K562 (cell line): ENCODE results near the gene SLC39A12. TPM values are rescaled to one million over a fixed set of nuclear protein-coding genes. Genes with fewer than 3 reads are reported as not detected.

Source experiments
- ATAC-seq: fragments of 200-7000 bp; cut with Tn5 transposase; 3 replicates; pipeline ENCODE4 v1.9.1; 2020; ENCODE audit warnings: moderate library complexity
- BruUV-seq: library from RNA; stranded (reverse); fragments of 400-500 nt; replicated peaks from 2 replicates; lab custom pipeline; 2021; lab: Mats Ljungman, UMichigan
- CTCF ChIA-PET: fragments of 300-600 bp; formaldehyde crosslinking; extraction: SDS; loops from one replicate; lab custom pipeline; 2021; ENCODE audit warnings: low intra/inter-chr PET ratio; lab: Yijun Ruan, JAX
- POLR2A ChIA-PET: fragments of 300-600, 350-650 bp; sonication (Branson Sonifier 250); formaldehyde crosslinking; extraction: SDS; loops from one replicate; lab custom pipeline; 2021; ENCODE audit warnings: antibody characterized with exemption, inconsistent platforms; lab: Yijun Ruan, JAX
- DNase-seq, 4 experiments: peaks; one replicate each; pipeline versions ENCODE4 v3.0.0 to v3.0.0-alpha.2; 2011 to 2018; ENCODE audit warnings: low spot score in 3 of 4, mixed read lengths in 3 of 4; ENCODE audit errors: extremely low read depth in 1 of 4
- FAIRE-seq: peaks from 2 replicates; lab custom pipeline; 2011; peaks lifted over from hg19 to GRCh38; lab: Jason Lieb, UNC
- H2AFZ ChIP-seq: 2 replicates; pipeline ENCODE4 v1.6.0; 2011; ENCODE audit warnings: low read depth, low read length, control low read depth, inconsistent platforms
- H3K27ac ChIP-seq: fragments of 200-600 bp; 3 replicates; pipeline ENCODE4 v1.8.0; 2011; ENCODE audit warnings: low read depth, mild to moderate bottlenecking, control low read depth, inconsistent platforms, low read length, moderate library complexity, mixed read lengths; ENCODE audit errors: extremely low read depth
- H3K27me3 ChIP-seq, 2 experiments: fragments of 300-600 bp in 1 of 2; 2 replicates in 1 of 2; 3 replicates in 1 of 2; pipeline versions ENCODE4 v1.6.0 to v1.8.0; 2011; ENCODE audit warnings: inconsistent platforms in 2 of 2, low read length in 2 of 2, mild to moderate bottlenecking in 1 of 2, mixed read lengths in 1 of 2, moderate library complexity in 1 of 2; ENCODE audit not compliant: control insufficient read depth in 2 of 2, insufficient read depth in 2 of 2
- H3K36me3 ChIP-seq: fragments of 300-600 bp; 3 replicates; pipeline ENCODE4 v1.8.0; 2011; ENCODE audit warnings: mild to moderate bottlenecking, low read length, inconsistent platforms; ENCODE audit not compliant: control insufficient read depth, insufficient read depth
- H3K4me1 ChIP-seq, 2 experiments: fragments of 200-600 bp in 1 of 2; replicated peaks in 1 of 2; 2 replicates in 1 of 2; 3 replicates in 1 of 2; pipeline versions ENCODE4 v1.5.1 to v1.8.0; 2011; ENCODE audit warnings: inconsistent platforms in 2 of 2, low read length in 2 of 2, mild to moderate bottlenecking in 1 of 2, mixed read lengths in 1 of 2, moderate library complexity in 1 of 2; ENCODE audit not compliant: control insufficient read depth in 2 of 2, insufficient read depth in 2 of 2
- H3K4me2 ChIP-seq: 2 replicates; pipeline ENCODE4 v1.6.1; 2011; ENCODE audit warnings: low read length, control low read depth, inconsistent platforms, mixed read lengths; ENCODE audit not compliant: insufficient read depth
- H3K4me3 ChIP-seq: fragments of 200-600 bp; sonication (generic), shearing (Covaris generic); 2 replicates; pipeline ENCODE4 v1.5.1; 2016; ENCODE audit warnings: control low read depth, inconsistent platforms
- H3K79me2 ChIP-seq: fragments of 200-600 bp; 3 replicates; pipeline ENCODE4 v1.8.0; 2011; ENCODE audit warnings: low read length, inconsistent platforms; ENCODE audit not compliant: control insufficient read depth, insufficient read depth
- H3K9ac ChIP-seq, 2 experiments: 2 replicates each; pipeline versions ENCODE4 v1.6.0 to v1.6.1; 2011; ENCODE audit warnings: low read depth in 2 of 2, low read length in 2 of 2, control low read depth in 1 of 2, inconsistent platforms in 1 of 2, mild to moderate bottlenecking in 1 of 2, mixed read lengths in 1 of 2; ENCODE audit not compliant: insufficient read depth in 1 of 2
- H3K9me1 ChIP-seq: one replicate; pipeline ENCODE4 v1.6.0; 2011; ENCODE audit warnings: inconsistent platforms, mild to moderate bottlenecking, low read length, moderate library complexity; ENCODE audit not compliant: control insufficient read depth, insufficient read depth
- H3K9me3 ChIP-seq: replicated peaks from 2 replicates; pipeline ENCODE4 v1.5.1; 2011; ENCODE audit warnings: low read depth, low read length, inconsistent platforms; ENCODE audit not compliant: control insufficient read depth, insufficient read depth
- H4K20me1 ChIP-seq: replicated peaks from 2 replicates; pipeline ENCODE4 v1.6.1; 2011; ENCODE audit warnings: low read length, inconsistent platforms, mixed read lengths; ENCODE audit not compliant: control insufficient read depth, insufficient read depth
- EWSR1 ChIP-seq: fragments of 450-650 bp; IDR thresholded peaks from 2 replicates; pipeline ENCODE4 v1.6.1; 2018; ENCODE audit warnings: borderline replicate concordance, mild to moderate bottlenecking, low read depth, moderate library complexity; ENCODE audit not compliant: partially characterized antibody
- NR1H2 ChIP-seq: sonication (generic); formaldehyde crosslinking; IDR thresholded peaks from 2 replicates; pipeline ENCODE4 v1.4.0; 2020; ENCODE audit warnings: mild to moderate bottlenecking, missing genetic modification reagents
- PURB ChIP-seq: sonication (generic); formaldehyde crosslinking; IDR thresholded peaks from 2 replicates; pipeline ENCODE4 v1.9.0; 2021; ENCODE audit warnings: low read depth, mild to moderate bottlenecking, missing genetic modification reagents
- SMARCE1 ChIP-seq: fragments of 450-650 bp; IDR thresholded peaks from 2 replicates; pipeline ENCODE4 v1.7.1; 2016; ENCODE audit warnings: mild to moderate bottlenecking
- SMC3 ChIP-seq: conservative IDR thresholded peaks from 2 replicates; pipeline ENCODE4 v1.6.1; 2011; ENCODE audit warnings: low read depth, low read length, improper control_type of control experiment; ENCODE audit not compliant: insufficient read depth
- U2AF2 ChIP-seq: fragments of 200-400 bp; formaldehyde crosslinking; optimal IDR thresholded peaks from 2 replicates; pipeline ENCODE3; 2017; ENCODE audit warnings: low read depth, mild to moderate bottlenecking, low read length
- ZFX ChIP-seq: sonication (generic); formaldehyde crosslinking; IDR thresholded peaks from 2 replicates; pipeline ENCODE4 v1.8.0; 2022; ENCODE audit warnings: mild to moderate bottlenecking, missing genetic modification reagents, moderate library complexity
- ZNF133 ChIP-seq: fragments of 250-450 bp; sonication (Bioruptor Pico); IDR thresholded peaks from 2 replicates; pipeline ENCODE4 v1.4.0; 2020; ENCODE audit warnings: mild to moderate bottlenecking
- ZNF24 ChIP-seq: fragments of 450-650 bp; IDR thresholded peaks from 2 replicates; pipeline ENCODE4 v1.6.1; 2016
- ZNF717 ChIP-seq: fragments of 250-450 bp; sonication (Bioruptor Pico); IDR thresholded peaks from 2 replicates; pipeline ENCODE4 v1.5.0; 2021
- WGBS: fragments of 100-300 bp; shearing (Covaris generic); methylation state at CpG from one replicate; pipeline ENCODE4 v1.1.6; 2016; ENCODE audit warnings: low coverage, mixed read lengths; ENCODE audit not compliant: insufficient coverage; ENCODE audit errors: missing lambda C conversion rate; 5-methylcytosine and 5-hydroxymethylcytosine counted together
- in situ Hi-C: fragments of 300-500 bp; cut with MboI; formaldehyde crosslinking; loops from 4 replicates; pipeline ENCODE4 v1.15.0; 2018; ENCODE audit warnings: inconsistent platforms, mixed read lengths
- intact Hi-C: fragments of 100-400 bp; cut with micrococcal nuclease; formaldehyde crosslinking; loops from 2 replicates; pipeline ENCODE4 v1.14.2; 2022
- polyA plus RNA-seq, 8 experiments: library from polyadenylated mRNA; depleted of rRNA in 4 of 8; stranded (reverse) in 5 of 8; unstranded in 3 of 8; fragments of >200 nt; fragmentation: Nextera tagmentation in 2 of 8; fragmentation: Illumina TruSeq in 1 of 8; extraction: Ambion mirVana in 2 of 8; extraction: Trizol in 1 of 8; gene quantifications; 2 replicates each; pipeline versions ENCODE4 v1.2.1 to v1.2.3, GENCODE V29; 2011 to 2014; ENCODE audit warnings: inconsistent platforms in 1 of 8, missing spikeins in 1 of 8
- total RNA-seq, 7 experiments: library from RNA; depleted of rRNA in 6 of 7; stranded (reverse); fragments of >200 nt in 6 of 7; fragmentation: Illumina TruSeq in 2 of 7; extraction: Trizol in 2 of 7; gene quantifications; 2 replicates each; pipeline versions ENCODE4 v1.2.1 to v1.2.3, GENCODE V29; 2011 to 2021; ENCODE audit warnings: low replicate concordance in 1 of 7
- TF ChIP-seq, protein P1 (sequence below): fragments of 250-450 bp; sonication (Bioruptor Pico); IDR thresholded peaks from 2 replicates; pipeline ENCODE4 v1.4.0; 2020
- TF ChIP-seq, protein P2 (sequence below): sonication (generic); formaldehyde crosslinking; IDR thresholded peaks from 2 replicates; pipeline ENCODE4 v1.8.1; 2023; ENCODE audit warnings: mild to moderate bottlenecking, missing genetic modification reagents
- TF ChIP-seq, protein P3 (sequence below), 2 experiments: fragments of 450-650 bp in 1 of 2; IDR thresholded peaks; 2 replicates each; pipeline ENCODE4 v1.6.1; 2011 to 2017; ENCODE audit warnings: low read depth in 2 of 2, antibody characterized with exemption in 1 of 2, borderline replicate concordance in 1 of 2, low read length in 1 of 2, mild to moderate bottlenecking in 1 of 2, mixed read lengths in 1 of 2; ENCODE audit not compliant: control insufficient read depth in 1 of 2

SLC39A12 gene
- total and polyA plus RNA-seq, 9 of the 15 experiments (the other 6 are each of a cell fraction or from before 2014, with no cell fraction given), result not detected

DNA sequence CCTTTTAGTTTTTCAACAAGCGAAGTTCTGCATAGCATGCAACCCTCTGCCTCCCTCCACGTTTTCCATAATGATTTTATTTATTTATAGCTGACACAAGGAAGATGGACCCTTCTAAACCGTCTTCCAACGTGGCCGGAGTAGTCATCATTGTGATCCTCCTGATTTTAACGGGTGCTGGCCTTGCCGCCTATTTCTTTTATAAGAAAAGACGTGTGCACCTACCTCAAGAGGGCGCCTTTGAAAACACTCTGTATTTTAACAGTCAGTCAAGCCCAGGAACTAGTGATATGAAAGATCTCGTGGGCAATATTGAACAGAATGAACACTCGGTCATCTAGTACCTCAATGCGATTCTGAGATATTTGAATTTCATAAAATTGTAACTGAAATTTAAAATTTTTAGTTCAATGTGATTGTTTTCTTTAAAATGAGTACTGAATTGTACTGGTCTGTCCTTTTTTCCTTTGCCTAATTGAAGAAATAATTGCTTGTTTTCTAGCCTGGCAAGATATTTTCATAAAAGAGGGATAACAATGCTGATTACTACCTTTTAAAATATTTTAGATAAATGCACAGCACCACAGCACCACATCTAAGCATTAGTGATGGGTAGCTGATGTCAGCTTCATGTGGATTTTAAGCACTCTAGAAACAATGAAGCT, 41.5 kb upstream of the SLC39A12 start (continued):
- no peak for TF ChIP-seq U2AF2
- TF ChIP-seq, all 486 proteins: peak for 5

DNA sequence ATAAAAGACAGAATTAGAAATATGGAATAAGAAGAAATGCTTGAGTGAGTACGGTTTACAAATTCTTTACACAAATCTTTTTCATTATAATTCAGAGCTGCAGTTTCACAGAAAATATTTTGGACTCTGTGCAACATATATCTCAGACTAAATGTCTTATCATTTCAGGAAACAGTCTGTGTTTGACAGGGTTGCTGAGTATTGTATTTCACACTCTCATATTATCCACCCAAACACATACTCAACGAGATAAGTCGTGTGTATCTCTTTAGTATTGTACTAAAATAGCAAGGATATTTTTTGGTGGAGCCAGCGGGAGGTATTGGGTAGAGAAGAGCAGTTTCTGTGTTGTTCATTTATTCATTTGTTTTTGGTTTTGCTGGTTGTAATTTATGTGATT, 39.0 kb upstream of the SLC39A12 start:
- Histone ChIP-seq H3K4me2 (no peak overlapping the region), H3K9ac (no peak overlapping the region), H3K9me3 (no peaks in the 10 kb centered on the region), H3K36me3 (no peaks in the 10 kb centered on the region), H2AFZ (no peak overlapping the region), H3K27me3 (0 out of 5 replicates have a peak, but pooled peaks cover 0 to 4% of the 10 kb centered on the region in 2 experiments), H3K27ac (no peak overlapping the region), H3K4me3 (no peak overlapping the region), H3K79me2 (no peaks in the 10 kb centered on the region), H3K4me1 (no peaks in the 10 kb centered on the region), H4K20me1 (no peaks in the 10 kb centered on the region), H3K9me1 (no peaks in the 10 kb centered on the region)
- ChIA-PET POLR2A (no interaction called here), CTCF (no interaction called here)
- no TSS peak for BruUV-seq
- DNase-seq (no peak), ATAC-seq (no peak), FAIRE-seq (no peak)
- in situ Hi-C loops, result no loop called here
- TF ChIP-seq ZFX (CRISPR knock-in tag) (no peak), ZNF717 (CRISPR knock-in tag) (no peak), ZNF133 (CRISPR knock-in tag) (no peak), NR1H2 (CRISPR knock-in tag) (no peak), SMARCE1 (no peak), PURB (CRISPR knock-in tag) (no peak), SMC3 (no peak), ZNF24 (no peak), EWSR1 (no peak)
- TF ChIP-seq, protein P1, sequence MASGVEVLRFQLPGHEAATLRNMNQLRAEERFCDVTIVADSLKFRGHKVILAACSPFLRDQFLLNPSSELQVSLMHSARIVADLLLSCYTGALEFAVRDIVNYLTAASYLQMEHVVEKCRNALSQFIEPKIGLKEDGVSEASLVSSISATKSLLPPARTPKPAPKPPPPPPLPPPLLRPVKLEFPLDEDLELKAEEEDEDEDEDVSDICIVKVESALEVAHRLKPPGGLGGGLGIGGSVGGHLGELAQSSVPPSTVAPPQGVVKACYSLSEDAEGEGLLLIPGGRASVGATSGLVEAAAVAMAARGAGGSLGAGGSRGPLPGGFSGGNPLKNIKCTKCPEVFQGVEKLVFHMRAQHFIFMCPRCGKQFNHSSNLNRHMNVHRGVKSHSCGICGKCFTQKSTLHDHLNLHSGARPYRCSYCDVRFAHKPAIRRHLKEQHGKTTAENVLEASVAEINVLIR (CRISPR knock-in tag), result no peak
- TF ChIP-seq, protein P2, sequence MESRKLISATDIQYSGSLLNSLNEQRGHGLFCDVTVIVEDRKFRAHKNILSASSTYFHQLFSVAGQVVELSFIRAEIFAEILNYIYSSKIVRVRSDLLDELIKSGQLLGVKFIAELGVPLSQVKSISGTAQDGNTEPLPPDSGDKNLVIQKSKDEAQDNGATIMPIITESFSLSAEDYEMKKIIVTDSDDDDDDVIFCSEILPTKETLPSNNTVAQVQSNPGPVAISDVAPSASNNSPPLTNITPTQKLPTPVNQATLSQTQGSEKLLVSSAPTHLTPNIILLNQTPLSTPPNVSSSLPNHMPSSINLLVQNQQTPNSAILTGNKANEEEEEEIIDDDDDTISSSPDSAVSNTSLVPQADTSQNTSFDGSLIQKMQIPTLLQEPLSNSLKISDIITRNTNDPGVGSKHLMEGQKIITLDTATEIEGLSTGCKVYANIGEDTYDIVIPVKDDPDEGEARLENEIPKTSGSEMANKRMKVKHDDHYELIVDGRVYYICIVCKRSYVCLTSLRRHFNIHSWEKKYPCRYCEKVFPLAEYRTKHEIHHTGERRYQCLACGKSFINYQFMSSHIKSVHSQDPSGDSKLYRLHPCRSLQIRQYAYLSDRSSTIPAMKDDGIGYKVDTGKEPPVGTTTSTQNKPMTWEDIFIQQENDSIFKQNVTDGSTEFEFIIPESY (CRISPR knock-in tag), result no peak
- TF ChIP-seq, protein P3, sequence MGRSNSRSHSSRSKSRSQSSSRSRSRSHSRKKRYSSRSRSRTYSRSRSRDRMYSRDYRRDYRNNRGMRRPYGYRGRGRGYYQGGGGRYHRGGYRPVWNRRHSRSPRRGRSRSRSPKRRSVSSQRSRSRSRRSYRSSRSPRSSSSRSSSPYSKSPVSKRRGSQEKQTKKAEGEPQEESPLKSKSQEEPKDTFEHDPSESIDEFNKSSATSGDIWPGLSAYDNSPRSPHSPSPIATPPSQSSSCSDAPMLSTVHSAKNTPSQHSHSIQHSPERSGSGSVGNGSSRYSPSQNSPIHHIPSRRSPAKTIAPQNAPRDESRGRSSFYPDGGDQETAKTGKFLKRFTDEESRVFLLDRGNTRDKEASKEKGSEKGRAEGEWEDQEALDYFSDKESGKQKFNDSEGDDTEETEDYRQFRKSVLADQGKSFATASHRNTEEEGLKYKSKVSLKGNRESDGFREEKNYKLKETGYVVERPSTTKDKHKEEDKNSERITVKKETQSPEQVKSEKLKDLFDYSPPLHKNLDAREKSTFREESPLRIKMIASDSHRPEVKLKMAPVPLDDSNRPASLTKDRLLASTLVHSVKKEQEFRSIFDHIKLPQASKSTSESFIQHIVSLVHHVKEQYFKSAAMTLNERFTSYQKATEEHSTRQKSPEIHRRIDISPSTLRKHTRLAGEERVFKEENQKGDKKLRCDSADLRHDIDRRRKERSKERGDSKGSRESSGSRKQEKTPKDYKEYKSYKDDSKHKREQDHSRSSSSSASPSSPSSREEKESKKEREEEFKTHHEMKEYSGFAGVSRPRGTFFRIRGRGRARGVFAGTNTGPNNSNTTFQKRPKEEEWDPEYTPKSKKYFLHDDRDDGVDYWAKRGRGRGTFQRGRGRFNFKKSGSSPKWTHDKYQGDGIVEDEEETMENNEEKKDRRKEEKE (IDR thresholded peaks at IDR 0.05; ENCODE audit: borderline replicate concordance in 1 of 2, control insufficient read depth in 1 of 2, low read depth in 2 of 2, low read length in 1 of 2), result no peak
- intact Hi-C loops, result no loop called here
- 2% methylated on average over 4 of the region's 4 CpGs for WGBS
